ENCODE measurements around the gene GLB1L2.

GLB1L2 gene

GRCh38 chr11:134330611-134331353 is 1.0 kb upstream of the GLB1L2 start:
- no peak for TF ChIP-seq CTCF (IDR thresholded peaks at IDR 0.05; ENCODE audit: low read depth, low read length)
- no peak for DNase-seq (ENCODE audit: extremely low read depth, low read depth)

DNA sequence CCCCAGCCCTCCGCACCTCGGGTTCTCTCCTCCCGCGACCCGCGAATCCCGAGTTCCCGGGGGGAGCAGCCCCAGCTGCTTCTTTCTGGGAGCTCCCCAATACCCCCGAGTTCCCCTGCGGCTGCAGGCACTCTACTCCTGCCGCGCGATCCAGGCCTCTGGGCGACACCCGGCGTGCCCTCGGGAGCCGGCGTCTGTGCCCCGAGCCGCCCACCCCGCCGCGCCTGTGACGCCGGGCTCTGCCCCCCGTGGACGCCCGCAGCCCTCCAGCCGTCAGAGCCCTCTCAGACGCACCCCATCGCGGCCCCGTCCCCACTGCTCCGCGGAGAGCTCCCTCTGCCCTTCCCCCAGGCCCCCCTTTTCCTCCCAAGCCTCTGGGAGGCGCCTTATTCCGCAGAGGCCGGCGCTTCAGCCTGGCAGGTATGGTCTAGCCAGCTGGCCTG is 422 bp downstream of the GLB1L2 start:
- no peak for DNase-seq (ENCODE audit: extremely low read depth, low read depth)
- TF ChIP-seq CTCF (IDR thresholded peaks at IDR 0.05; ENCODE audit: low read depth, low read length): no peak

- DNase-seq (ENCODE audit: extremely low read depth, low read depth): no peak
- no peak for TF ChIP-seq CTCF (IDR thresholded peaks at IDR 0.05; ENCODE audit: low read depth, low read length)
These were observed 994 bp downstream of the GLB1L2 start for GRCh38 chr11:134332782-134333181.

DNA sequence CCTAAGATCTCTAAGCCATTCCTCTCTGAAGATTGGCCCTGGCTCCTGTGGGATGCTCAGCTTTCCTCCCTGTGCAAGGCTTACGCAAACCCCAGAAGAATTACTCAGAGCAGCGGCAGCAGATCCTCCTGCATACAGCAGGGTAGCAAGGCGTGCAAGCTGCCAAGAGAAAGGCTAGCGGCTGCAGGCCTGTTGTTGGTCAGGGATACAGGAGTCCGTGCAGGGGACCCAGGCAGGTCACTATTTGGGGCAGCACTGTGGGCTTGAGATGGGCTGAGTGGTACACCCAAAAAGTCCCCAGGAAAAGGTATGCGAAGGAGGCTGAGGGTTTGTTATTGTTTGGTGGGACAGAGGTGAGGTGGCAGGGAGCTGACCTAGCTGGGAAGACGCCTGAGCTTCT is 1.5 kb downstream of the GLB1L2 start:
- no peak for TF ChIP-seq CTCF (IDR thresholded peaks at IDR 0.05; ENCODE audit: low read depth, low read length)
- DNase-seq (ENCODE audit: extremely low read depth, low read depth): no peak

- no peak for DNase-seq (ENCODE audit: extremely low read depth, low read depth)
- TF ChIP-seq CTCF (IDR thresholded peaks at IDR 0.05; ENCODE audit: low read depth, low read length): no peak
These were observed 2.2 kb downstream of the GLB1L2 start for GRCh38 chr11:134333946-134334345.

DNA sequence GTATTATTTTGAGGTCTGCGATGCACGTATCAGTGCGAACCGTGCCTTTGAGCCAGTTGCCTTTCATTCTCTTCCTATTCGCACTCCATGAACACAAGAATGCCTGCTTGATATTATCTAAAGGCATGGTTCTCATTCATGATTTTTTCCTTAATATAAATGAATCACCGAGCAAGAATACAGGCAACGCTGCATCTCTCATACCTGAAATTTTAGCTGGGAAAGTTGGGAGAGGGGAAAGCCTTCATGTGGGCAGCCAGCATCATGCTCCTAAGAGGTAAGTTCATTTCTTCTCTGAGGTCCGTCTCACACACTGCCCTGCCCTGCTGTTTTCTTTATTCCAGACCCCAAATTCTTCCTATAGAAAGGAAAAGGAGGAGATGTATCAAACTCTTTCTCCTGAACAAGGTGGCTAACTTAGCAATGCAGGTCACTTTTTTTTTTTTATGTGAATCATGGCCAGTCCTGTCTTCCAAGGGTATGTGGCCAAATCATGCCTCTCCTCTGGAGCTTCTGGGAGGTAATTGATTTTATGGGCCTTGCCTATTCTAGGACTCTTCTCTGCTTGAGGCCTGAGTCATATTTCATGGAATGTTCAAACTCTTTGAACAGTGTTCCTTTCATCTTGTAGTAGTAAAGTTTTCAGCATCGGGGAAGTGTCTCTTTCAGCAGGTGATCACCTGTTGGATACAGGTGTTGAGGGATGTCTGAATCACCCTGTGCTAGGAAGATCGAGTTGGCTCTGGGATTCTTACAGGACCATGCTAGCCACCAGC is 3.2 kb downstream of the GLB1L2 start:
- no peak for DNase-seq (ENCODE audit: extremely low read depth, low read depth)
- TF ChIP-seq CTCF (IDR thresholded peaks at IDR 0.05; ENCODE audit: low read depth, low read length): no peak

GRCh38 chr11:134337051-134337450 is 5.3 kb downstream of the GLB1L2 start:
- TF ChIP-seq CTCF (IDR thresholded peaks at IDR 0.05; ENCODE audit: low read depth, low read length): no peak
- DNase-seq (ENCODE audit: extremely low read depth, low read depth): no peak

Measured in AG09319 (cell line).